ENCODE results near the gene HPS6.

Gene HPS6

DNA sequence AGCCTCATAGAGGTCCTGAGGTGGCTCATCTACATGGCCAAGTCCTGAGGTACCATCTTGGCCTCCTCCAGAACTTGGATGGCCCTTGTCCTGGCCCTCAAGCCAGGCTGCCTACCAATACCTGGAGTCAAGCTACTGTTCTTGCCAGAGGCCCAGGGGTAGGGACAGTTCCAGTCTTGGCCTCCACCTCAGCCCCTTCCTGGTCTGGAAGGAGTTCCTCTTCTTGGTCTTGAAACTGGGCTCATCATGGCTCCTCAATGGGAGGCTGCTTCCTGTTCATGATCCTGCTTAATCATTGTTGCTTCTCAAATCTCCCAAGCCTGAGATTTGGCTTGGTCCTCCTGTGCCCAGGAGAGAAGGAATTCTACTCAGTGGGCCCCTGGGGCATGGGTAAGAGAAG, 3.9 kb downstream of the HPS6 start:
- peak in 1 of 2 donors; percentile 2 for DNase-seq

DNA sequence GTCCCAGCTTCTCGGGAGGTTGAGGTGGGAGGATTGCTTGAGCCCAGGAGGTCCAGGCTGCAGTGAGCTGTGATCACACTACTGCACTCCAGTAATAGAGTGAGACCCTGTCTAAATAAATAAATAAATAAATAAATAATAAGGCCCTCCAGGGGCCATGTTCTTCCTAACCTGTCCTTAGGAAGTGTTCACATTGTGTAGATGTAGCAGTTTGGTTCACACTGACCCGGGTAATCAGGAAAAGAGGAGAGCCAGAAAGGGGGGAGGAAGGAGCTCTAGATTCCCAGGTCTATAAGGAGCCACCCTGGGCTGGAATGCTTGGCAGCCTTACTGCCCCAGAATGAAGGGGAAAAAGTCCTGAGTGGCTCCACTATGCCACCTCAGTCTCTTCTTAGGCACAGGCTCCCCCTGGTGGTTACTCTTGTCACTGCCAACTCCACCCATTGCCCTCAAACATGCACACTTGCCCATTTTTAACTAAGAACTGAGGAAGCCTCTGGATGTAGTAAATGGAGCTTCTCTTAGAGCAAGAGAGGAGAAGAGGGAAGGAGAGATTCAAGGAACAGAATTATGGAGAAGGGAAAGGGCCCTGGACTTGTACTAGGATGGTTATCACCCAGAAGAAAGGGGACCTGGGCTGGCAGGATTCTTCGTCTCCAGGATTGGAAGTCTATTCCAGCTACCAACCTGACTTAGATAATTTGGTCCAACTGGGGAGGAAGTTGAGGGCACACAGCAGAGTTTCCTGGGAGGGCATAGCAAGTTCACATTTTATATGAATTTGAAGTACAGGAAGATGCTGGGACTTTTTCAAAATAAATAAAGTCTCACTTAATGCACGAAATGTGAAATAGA, 7.8 kb downstream of the HPS6 start:
- peak; percentile 42 to 79 for DNase-seq

DNA sequence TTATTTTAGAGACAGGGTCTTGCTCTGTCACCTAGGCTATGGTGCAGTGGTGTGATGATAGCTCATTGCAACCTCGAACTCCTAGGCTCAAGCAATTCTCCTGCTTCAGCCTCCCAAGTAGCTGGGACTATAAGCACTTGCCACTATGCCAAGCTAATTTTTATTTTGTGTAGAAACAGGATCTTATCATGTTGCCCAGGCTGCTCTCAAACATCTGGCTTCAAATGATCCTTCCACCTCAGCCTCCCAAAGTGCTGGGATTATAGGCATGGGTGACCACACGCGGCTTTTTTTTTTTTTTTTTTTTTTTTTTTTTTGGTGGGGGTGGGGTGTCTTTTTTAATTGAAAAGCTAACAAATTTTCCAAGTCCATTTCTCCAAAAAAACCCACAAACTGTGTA, 18.4 kb downstream of the HPS6 start:
- DNase-seq, result no peak

DNA sequence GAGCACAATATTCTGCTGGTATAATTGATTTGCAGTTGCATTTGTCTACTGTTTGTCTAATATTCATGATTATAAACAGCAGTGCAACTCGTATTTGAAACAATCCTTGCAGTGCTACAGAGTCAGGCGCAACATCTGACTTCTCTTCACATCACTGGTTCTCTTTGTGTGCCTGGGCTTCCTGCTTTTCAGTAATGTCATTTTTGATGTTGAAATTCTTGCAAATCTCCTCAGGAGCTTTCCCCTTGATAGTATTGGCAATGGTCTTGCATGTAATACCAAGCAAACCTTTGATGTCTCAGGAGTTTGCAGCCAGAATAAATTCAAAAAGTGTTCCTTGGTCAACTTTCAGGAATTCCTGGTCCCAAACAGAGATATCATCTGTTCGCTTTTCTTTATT, 20.2 kb downstream of the HPS6 start:
- DNase-seq, result no peak

DNA sequence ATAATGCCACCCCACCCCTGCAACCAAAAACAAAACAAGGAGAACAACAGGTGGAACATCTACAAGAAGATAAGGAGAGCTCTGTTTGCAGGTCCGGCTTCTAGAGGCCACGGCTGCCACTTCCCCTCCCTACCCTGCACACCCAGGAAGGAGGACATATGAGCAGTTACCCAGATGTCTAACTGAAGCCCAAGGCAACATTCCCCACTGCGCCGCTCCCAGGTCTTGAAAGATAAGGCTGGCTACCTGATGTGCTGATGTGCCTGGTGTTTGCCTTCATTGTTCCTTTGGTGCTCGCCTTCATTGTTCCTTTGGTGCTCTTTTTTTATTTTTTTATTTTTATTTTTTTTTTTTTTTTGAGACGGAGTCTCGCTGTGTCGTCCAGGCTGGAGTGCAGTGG, 21.0 kb downstream of the HPS6 start:
- no peak for DNase-seq

DNA sequence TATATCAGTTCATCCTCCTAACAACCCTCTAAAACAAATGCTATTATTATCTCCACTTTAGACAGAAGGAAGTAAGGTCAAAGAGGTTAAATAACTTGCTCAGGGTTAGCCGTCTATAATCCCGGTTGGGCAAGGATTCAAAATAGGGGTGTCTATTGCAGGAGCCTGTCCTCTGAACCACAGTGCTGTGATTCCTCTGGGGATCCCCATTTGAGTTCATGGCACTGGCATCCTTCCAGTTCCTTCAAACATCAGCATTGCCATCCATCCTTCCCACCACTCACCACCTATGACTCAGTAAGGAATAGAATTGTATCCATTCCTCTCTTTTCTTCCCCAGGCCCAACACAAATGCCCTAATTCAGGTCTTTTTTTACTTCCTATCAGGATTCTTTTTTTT, 25.6 kb downstream of the HPS6 start:
- no peak for DNase-seq

DNA sequence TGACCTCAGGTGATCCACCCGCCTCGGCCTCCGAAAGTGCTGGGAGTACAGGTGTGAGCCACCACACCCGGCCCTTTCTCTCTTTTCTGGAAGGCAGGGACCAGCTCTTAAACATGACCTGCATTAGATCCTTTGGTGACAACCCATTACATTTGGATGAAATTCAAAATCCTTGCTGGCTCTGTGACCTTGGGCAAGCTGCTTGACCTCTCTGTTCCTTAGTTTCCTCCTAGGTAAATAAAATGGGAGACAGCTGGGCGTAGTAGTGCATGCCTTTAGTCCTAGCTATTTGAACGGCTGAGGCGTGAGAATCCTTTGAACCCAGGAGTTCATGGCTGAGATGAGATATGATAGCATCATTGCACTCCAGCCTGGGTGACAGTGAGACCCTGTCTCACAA, 31.3 kb downstream of the HPS6 start:
- DNase-seq, result no peak

DNA sequence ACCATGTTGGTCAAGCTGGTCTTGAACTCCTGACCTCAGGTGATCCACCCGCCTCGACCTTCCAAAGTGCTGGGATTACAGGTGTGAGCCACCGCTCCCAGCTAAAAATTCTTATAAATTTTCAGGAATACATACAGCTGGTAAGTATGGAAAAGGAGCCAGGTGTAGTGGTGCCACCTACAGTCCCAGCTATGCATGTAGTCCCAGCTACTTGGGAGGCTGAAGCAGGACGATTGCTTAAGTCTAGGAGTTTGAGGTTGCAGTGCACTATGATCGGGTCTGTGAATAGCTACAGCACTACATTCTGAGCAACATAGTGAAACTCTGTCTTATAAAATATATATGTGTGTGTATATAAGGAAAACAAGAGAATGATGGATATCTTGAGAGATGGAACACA, 36.0 kb downstream of the HPS6 start:
- DNase-seq, result no peak

DNA sequence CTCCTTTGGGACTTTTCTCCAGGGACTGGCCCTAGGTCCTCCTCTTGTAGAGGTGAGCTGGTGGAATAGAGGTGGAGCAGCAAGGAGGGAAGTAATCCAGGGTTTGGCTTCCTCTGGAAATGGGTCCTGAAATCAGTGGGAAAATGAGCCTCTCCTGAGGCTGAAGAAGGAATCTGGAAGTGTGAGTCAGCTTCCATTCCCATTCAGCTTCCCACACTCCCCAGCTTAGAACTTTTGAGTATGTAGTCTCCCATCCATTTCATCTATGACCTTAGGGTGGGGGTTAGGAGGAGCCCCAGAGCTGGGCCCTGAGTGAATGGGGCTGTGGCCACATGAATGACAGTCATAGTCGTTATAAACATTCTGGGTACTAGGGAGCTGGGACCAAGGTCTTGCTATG, 37.3 kb downstream of the HPS6 start:
- no peak for DNase-seq

DNA sequence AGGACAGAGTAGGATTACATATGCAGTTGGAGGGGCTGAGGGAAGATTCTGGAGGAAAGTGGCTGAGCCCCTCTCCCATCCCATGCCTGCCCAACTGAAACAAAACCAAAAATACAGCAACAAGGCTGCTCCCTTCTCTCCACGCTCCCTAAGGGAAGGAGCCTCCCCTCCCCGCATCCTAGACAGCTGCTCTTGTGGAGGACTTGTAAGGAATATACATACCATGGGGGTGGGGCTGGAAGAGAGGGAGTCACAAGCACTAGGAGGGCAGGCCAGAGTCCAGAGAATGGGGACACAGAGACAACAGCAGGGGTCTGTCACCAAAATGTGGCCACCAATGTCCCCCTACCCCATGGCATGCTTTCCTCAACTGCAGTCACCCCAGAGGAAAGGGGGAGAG, 41.8 kb downstream of the HPS6 start:
- DNase-seq, result no peak

DNA sequence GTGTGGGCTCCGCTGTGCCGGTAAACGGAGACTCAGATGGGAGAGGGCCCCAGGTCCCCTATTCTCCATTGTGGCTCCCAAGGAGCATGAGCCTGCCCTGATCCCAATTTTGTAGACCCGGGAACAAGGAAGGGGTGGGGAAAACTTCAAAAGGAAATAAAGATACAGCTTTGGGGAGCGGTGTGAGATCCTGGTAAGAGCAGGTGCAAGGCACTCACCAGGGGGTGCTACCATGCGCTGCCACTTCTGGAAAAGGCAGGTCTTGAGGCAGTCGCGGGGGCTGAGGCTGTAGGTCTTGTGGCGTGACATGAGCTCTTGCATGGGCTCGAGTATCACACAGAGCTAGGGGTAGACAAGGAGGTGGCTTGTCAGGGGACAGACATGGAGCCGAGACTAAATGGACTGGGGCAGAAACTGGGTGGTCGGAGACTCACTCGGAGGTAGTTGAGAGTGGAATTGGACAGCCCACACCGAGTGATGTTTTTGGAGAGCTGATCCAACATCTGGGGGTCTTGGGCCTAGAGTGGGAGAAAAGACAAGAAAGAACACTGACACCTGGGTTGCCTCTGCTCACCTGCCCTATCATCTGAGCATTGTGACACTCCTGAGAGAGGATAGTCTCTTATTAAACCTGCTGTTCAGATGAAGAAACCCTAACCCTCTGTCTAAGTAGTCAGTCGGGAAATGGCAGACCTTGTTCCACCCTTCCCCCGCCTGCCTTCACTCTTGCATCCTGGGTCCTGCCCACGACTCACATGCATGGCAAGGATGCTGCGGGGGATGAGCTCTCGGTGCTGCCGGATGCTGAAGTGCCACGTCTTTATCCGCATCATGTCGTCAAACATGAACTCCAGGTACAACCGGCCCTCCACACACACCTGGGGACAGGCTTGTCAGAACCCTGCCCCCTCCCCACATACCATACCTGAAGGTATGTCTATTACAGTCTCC, 44.3 kb downstream of the HPS6 start:
- DNase-seq, result no peak

DNA sequence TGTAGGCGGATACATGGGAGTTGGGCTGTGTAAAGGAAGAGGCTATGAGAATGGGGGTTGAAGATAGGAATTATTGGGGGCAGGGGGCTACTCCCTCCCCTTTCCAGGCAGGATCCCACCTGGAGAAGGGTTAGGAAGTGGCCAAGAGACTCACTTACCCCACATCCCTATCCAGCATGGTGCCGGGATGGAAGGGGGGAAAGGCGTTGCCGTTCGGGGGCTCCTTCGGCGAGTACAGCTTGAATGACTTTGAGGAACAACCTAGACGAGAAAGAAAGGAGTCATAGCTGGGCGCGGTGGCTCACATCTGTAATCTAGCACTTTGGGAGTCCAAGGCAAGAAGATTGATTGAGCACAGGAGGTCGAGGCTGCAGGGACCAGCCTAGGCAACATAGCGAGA, 46.1 kb downstream of the HPS6 start:
- DNase-seq, result no peak

DNA sequence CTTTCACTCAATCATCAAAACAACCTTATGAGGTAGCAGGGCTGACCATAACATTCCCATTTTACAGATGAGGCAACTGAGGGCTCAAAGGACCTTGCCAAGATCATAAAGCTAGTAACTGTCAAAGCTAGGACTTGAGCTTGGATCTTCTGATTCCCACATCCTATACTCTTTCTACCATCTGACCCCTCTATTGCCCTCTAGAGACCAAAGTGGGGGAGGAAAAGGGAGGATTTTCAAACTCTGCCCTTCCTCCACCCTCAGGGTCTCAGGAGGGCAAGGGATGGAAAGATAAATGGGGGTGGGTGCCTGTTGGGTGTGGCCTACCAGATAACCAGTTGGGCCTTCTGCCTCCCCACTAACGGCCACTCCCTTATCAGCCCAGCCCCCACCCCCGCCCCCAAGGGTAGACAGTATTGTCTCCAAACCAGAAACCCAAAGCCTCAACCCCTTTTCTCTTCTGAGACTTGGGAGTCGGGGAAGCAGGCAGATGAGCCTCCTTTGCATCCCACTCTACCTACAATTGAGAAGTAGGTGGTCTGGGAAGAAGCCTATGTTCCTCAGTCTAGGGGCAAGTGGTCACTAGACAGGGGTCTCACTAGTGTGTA, 47.2 kb downstream of the HPS6 start:
- DNase-seq, result no peak

DNA sequence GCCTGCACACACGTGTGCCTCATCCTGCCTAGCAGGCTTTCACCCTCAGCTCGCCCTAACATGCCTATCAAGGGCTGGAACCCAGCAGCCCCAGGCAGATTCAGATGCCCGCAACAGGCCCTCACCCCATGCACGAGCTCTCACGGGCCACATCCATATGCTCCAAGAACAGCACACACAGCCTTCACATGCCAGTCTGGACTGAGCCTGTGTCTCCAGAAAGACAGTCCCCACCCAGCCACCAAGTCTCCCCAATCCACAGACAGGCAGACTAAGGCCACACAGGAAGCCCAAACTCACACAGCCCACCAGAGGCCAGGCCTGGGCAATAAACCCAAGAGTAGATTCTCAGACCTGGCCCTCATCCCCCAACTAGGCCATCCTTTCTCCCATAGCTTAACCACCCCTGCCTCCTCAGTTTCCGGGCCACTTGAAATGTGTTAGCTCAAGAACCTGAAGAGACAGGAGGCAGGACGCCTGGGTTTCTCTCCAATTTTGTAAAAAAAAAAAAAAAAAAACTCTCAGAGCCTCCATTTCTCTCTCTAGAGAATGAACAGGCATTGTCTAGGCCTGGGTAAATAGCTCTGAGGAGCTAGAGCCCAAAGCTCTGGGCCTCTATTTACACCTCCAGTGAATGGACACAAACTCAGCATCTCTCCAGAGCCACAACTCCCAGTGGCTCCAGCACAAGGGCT, 48.3 kb downstream of the HPS6 start:
- no peak for DNase-seq

DNA sequence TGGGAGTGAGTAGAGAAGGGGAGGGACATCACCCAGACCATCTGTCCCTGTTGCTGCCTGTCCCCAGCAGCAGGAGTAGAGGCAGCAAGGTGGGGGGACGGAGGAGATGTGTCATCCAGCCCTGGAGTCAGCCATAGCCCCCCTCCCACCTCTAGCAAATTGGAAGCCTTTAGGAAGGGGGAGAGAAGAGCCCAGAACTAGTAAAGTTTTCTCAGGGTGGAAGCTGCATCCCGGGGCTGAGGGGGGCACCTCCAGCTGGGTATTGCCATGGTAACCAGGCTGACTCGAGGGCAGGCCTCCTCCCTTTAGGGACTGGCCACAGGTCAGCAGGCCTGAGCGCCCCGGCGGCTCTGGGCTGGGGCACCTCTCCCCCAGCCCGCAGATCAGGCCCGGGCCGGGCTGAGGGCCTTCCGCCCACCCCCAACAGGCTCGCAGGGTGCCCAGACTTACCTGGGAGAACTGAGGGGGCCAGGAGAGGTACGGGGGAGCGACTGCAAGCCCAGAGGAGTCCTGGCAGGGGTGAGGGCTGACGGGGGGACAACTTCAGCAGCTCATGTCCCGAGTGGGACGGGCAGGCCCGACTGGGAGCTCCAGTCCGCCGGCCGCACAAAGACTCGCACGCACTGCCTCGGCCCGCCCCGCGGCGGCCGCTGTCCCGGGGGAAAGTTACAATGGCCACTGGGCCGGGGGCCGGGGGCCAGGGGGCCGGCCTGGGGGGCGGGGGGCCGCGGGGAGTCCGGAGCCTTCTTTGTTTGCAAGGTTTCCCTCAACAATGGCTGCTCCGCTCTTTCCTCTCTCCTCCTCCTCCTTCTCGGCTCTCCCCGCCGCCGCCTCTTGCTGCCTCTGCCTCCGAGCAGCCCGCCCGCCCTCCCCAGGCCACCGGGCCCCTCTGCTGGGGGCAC, 49.1 kb downstream of the HPS6 start:
- peak in 1 of 2 donors; percentile 61 for DNase-seq

DNA sequence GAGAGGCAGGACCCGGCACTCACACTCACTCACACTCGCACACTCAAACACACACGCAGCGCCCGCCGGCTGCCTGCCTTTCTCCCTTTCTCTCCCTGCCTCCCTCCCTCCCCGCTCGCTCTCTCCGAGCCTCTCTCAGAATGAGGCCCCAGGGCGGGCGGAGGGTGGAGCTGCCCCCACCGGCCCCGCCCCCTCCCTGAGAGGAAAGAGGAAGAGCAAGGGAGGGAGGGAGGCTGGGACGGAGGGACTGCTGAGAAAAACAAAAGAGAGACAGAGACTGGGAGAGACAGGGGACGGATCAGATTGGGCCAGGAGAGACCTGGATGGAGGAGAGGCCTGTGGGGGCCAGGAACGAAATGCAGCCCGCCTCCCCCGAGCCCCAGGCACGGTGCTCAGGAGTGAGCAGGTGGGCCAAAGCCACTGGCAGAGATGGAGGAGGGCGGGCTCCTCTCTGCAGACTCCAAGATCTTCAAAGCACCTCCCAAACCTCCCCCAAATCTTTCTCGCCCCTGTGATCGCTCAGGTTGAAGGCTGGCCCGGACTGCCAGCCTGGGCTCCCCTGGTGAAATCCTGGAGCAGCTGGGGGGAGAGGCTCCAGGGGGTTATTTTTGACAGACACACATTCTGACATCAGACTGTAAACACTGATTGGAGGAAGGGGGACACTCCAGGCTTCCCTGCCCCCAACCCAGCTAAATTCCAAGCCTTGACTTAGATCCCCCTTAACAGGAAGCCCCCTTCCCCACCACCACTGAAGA, 49.9 kb downstream of the HPS6 start:
- DNase-seq, result peak; percentile 65 to 87

DNA sequence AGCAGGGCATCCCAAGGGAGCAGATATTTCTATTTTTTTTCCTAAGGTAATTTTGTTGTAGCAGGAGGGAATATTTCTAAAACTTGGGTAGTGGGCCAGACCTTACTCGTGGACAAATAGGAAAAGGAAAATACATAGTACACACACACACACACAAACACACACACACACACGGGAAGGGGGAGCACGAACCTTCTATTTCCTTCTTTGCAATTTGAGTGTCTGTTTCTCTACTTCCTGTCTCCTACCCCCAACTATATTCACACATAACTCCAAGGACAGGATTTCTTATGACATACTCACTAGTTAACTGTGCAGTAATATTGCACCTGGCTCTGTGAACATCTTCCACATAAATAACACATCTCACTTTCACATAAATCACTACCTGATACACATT, 50.6 kb downstream of the HPS6 start:
- DNase-seq, result peak in 1 of 2 donors; percentile 66

DNA sequence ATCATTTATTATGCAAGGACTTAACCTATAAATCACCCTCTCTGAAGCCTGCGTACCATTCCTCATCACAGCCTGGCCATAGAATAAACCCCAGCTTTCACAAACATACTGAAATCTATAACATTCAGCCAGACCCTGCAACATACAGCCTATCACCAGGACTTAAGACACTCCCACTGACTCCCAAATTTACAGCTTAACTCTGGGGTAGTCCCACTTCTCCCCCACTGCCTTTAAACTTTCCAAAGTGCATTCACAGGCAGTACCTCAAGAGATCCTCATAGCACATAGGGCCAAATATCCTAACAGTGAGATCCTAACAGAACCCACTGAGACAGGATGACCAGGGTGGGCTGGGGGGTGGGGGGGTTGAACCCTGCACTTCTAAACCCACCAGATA, 51.5 kb downstream of the HPS6 start:
- no peak for DNase-seq

Data from bone marrow (tissue), 2 donors.